ENCODE data around the gene FMOD. TPM values are rescaled to one million over a fixed set of nuclear protein-coding genes. Genes with fewer than 3 reads are reported as not detected.

Gene FMOD
- total RNA-seq, 1 donor from 2014 or later: 2.5 TPM

- Mint-ChIP-seq H3K27me3 (peaks cover 30% of the 10 kb centered on the region), H3K9me3 (ENCODE audit: low read depth) (peaks cover 4% of the 10 kb centered on the region), H3K36me3 (ENCODE audit: insufficient read depth) (no peaks in the 10 kb centered on the region), H3K4me1 (ENCODE audit: low read depth) (peaks cover 14% of the 10 kb centered on the region), H3K27ac (peak overlapping the region; percentile 6), H3K4me3 (ENCODE audit: low read depth) (no peak overlapping the region)
- TF ChIP-seq CTCF (IDR thresholded peaks at IDR 0.05; ENCODE audit: unreplicated experiment): no peak
- DNase-seq (ENCODE audit: low spot score, unreplicated experiment): no peak
Observed at GRCh38 chr1:203373991-203374390, 23.1 kb upstream of the FMOD start.

GRCh38 chr1:203373002-203373401 lies 22.1 kb upstream of the FMOD start:
- Mint-ChIP-seq H3K27me3 (peaks cover 36% of the 10 kb centered on the region), H3K4me1 (ENCODE audit: low read depth) (peaks cover 7% of the 10 kb centered on the region), H3K27ac (no peak overlapping the region), H3K9me3 (ENCODE audit: low read depth) (peaks cover 4% of the 10 kb centered on the region), H3K36me3 (ENCODE audit: insufficient read depth) (no peaks in the 10 kb centered on the region), H3K4me3 (ENCODE audit: low read depth) (no peak overlapping the region)
- no peak for DNase-seq (ENCODE audit: low spot score, unreplicated experiment)
- no peak for TF ChIP-seq CTCF (IDR thresholded peaks at IDR 0.05; ENCODE audit: unreplicated experiment)

GRCh38 chr1:203371288-203371687 lies 20.4 kb upstream of the FMOD start:
- peaks cover 18% of the 10 kb centered on the region for H3K4me1 Mint-ChIP-seq (ENCODE audit: low read depth)
- no peak overlapping the region for H3K4me3 Mint-ChIP-seq (ENCODE audit: low read depth)
- TF ChIP-seq CTCF (IDR thresholded peaks at IDR 0.05; ENCODE audit: unreplicated experiment): no peak
- H3K27me3 Mint-ChIP-seq: peaks cover 38% of the 10 kb centered on the region
- DNase-seq (ENCODE audit: low spot score, unreplicated experiment): no peak
- H3K9me3 Mint-ChIP-seq (ENCODE audit: low read depth): no peaks in the 10 kb centered on the region
- no peak overlapping the region for H3K27ac Mint-ChIP-seq
- no peaks in the 10 kb centered on the region for H3K36me3 Mint-ChIP-seq (ENCODE audit: insufficient read depth)

- Mint-ChIP-seq H3K4me3 (ENCODE audit: low read depth) (no peak overlapping the region), H3K27ac (no peak overlapping the region), H3K4me1 (ENCODE audit: low read depth) (peaks cover 26% of the 10 kb centered on the region), H3K27me3 (peaks cover 51% of the 10 kb centered on the region), H3K36me3 (ENCODE audit: insufficient read depth) (no peaks in the 10 kb centered on the region), H3K9me3 (ENCODE audit: low read depth) (no peaks in the 10 kb centered on the region)
- DNase-seq (ENCODE audit: low spot score, unreplicated experiment): no peak
- TF ChIP-seq CTCF (IDR thresholded peaks at IDR 0.05; ENCODE audit: unreplicated experiment): no peak
Observed at GRCh38 chr1:203369666-203370065, 18.7 kb upstream of the FMOD start.

- no peaks in the 10 kb centered on the region for H3K36me3 Mint-ChIP-seq (ENCODE audit: insufficient read depth)
- H3K27me3 Mint-ChIP-seq: peaks cover 59% of the 10 kb centered on the region
- H3K4me3 Mint-ChIP-seq (ENCODE audit: low read depth): no peak overlapping the region
- H3K9me3 Mint-ChIP-seq (ENCODE audit: low read depth): no peaks in the 10 kb centered on the region
- TF ChIP-seq CTCF (IDR thresholded peaks at IDR 0.05; ENCODE audit: unreplicated experiment): no peak
- no peak overlapping the region for H3K27ac Mint-ChIP-seq
- peaks cover 27% of the 10 kb centered on the region for H3K4me1 Mint-ChIP-seq (ENCODE audit: low read depth)
- no peak for DNase-seq (ENCODE audit: low spot score, unreplicated experiment)
Observed at GRCh38 chr1:203368624-203369451, 17.9 kb upstream of the FMOD start.

Measured in progenitor cell of endocrine pancreas (in vitro differentiated cells).